Neuronal stem cell (in vitro differentiated cells): Measurements from ENCODE around the gene MIOS.

Experiments
- DNase-seq: peaks from one replicate; pipeline ENCODE4 v3.0.0-alpha.2; 2013; ENCODE audit warnings: low spot score
- H2AFZ ChIP-seq: one replicate; pipeline ENCODE4 v1.6.1; 2013; ENCODE audit warnings: mild to moderate bottlenecking, low read length, inconsistent platforms
- H2AK5ac ChIP-seq: 2 replicates; pipeline ENCODE4 v1.6.1; 2013; ENCODE audit warnings: low read depth, mild to moderate bottlenecking, inconsistent platforms, low read length, moderate library complexity, mixed read lengths
- H2BK120ac ChIP-seq: 2 replicates; pipeline ENCODE4 v1.6.1; 2013; ENCODE audit warnings: low read depth, mild to moderate bottlenecking, inconsistent platforms, low read length, moderate library complexity, mixed read lengths
- H2BK12ac ChIP-seq: one replicate; pipeline ENCODE4 v1.6.1; 2013; ENCODE audit warnings: low read length, inconsistent platforms
- H2BK15ac ChIP-seq: 2 replicates; pipeline ENCODE4 v1.6.1; 2013; ENCODE audit warnings: mild to moderate bottlenecking, low read length, inconsistent platforms, mixed read lengths
- H2BK5ac ChIP-seq: one replicate; pipeline ENCODE4 v1.6.1; 2013; ENCODE audit warnings: inconsistent platforms, mild to moderate bottlenecking, low read length, moderate library complexity
- H3K14ac ChIP-seq: one replicate; pipeline ENCODE4 v1.6.1; 2013; ENCODE audit warnings: low read length, inconsistent platforms
- H3K18ac ChIP-seq: 2 replicates; pipeline ENCODE4 v1.6.1; 2013; ENCODE audit warnings: low read length, inconsistent platforms
- H3K23ac ChIP-seq: 2 replicates; pipeline ENCODE4 v1.6.1; 2013; ENCODE audit warnings: low read depth, mild to moderate bottlenecking, mixed read lengths, low read length, inconsistent platforms; ENCODE audit not compliant: poor library complexity
- H3K27ac ChIP-seq: replicated peaks from 3 replicates; pipeline ENCODE4 v1.5.1; 2013; ENCODE audit warnings: low read length, inconsistent platforms
- H3K27me3 ChIP-seq, 3 experiments: 2 replicates each; pipeline ENCODE4 v1.6.1; 2013; ENCODE audit warnings: low read length in 3 of 3, mild to moderate bottlenecking in 2 of 3, inconsistent platforms in 1 of 3, low read depth in 1 of 3, mixed read lengths in 1 of 3, moderate library complexity in 1 of 3; ENCODE audit not compliant: control insufficient read depth in 3 of 3, insufficient read depth in 3 of 3
- H3K36me3 ChIP-seq, 2 donors: replicated peaks in 1 of 2; 2 replicates each; pipeline ENCODE4 v1.6.1; 2013; ENCODE audit warnings: low read length in 2 of 2; ENCODE audit not compliant: control insufficient read depth in 2 of 2, insufficient read depth in 2 of 2
- H3K4ac ChIP-seq: 2 replicates; pipeline ENCODE4 v1.6.1; 2013; ENCODE audit warnings: inconsistent platforms, mild to moderate bottlenecking, low read length, moderate library complexity
- H3K4me1 ChIP-seq, 2 donors: 1 replicate in 1 of 2; 2 replicates in 1 of 2; pipeline ENCODE4 v1.6.1; 2013; ENCODE audit warnings: low read length in 2 of 2, low read depth in 1 of 2; ENCODE audit not compliant: control insufficient read depth in 2 of 2, insufficient read depth in 1 of 2
- H3K4me2 ChIP-seq: one replicate; pipeline ENCODE4 v1.6.1; 2013; ENCODE audit warnings: mild to moderate bottlenecking, low read length, inconsistent platforms; ENCODE audit not compliant: insufficient read depth, poor library complexity, severe bottlenecking
- H3K4me3 ChIP-seq, 2 donors: 2 replicates each; pipeline ENCODE4 v1.5.1; 2013; ENCODE audit warnings: low read length in 2 of 2, mild to moderate bottlenecking in 2 of 2, inconsistent platforms in 1 of 2, moderate library complexity in 1 of 2
- H3K79me1 ChIP-seq: one replicate; pipeline ENCODE4 v1.6.1; 2013; ENCODE audit warnings: low read depth, mild to moderate bottlenecking, inconsistent platforms, low read length, moderate library complexity
- H3K9ac ChIP-seq: one replicate; pipeline ENCODE4 v1.6.1; 2013; ENCODE audit warnings: mild to moderate bottlenecking, low read depth, low read length, inconsistent platforms; ENCODE audit not compliant: poor library complexity
- H3K9me3 ChIP-seq, 2 donors: replicated peaks in 1 of 2; 2 replicates each; pipeline versions ENCODE3 to v1.6.1; 2013; ENCODE audit warnings: low read length in 2 of 2, mild to moderate bottlenecking in 2 of 2, inconsistent platforms in 1 of 2, low read depth in 1 of 2, mixed read lengths in 1 of 2, moderate library complexity in 1 of 2; ENCODE audit not compliant: control insufficient read depth in 2 of 2, insufficient read depth in 1 of 2
- H4K8ac ChIP-seq: one replicate; pipeline ENCODE4 v1.6.1; 2013; ENCODE audit warnings: low read depth, mild to moderate bottlenecking, inconsistent platforms, low read length, moderate library complexity
- H4K91ac ChIP-seq: one replicate; pipeline ENCODE4 v1.6.1; 2013; ENCODE audit warnings: low read length, low read depth, mild to moderate bottlenecking, inconsistent platforms; ENCODE audit not compliant: poor library complexity
- WGBS, 2 donors: extraction: QIAGEN DNeasy Blood & Tissue Kit; methylation state at CpG; one replicate each; pipeline ENCODE4 v1.1.7; 2013; ENCODE audit warnings: missing lambda C conversion rate in 2 of 2, mixed read lengths in 1 of 2; ENCODE audit not compliant: insufficient read length in 2 of 2, insufficient replicate concordance in 1 of 2; ENCODE audit errors: extremely low coverage in 2 of 2; 5-methylcytosine and 5-hydroxymethylcytosine counted together

The MIOS gene

GRCh38 chr7:7579638-7580037 lies 13.0 kb downstream of the MIOS start:
- no peak overlapping the region for H3K27ac ChIP-seq
- H3K9me3 ChIP-seq, result no peaks in the 10 kb centered on the region
- H2AFZ ChIP-seq, result no peak overlapping the region
- H3K4me3 ChIP-seq, result no peak overlapping the region
- H3K4me2 ChIP-seq, result no peak overlapping the region
- H3K18ac ChIP-seq, result no peak overlapping the region
- no peaks in the 10 kb centered on the region for H3K27me3 ChIP-seq
- H4K8ac ChIP-seq, result no peak overlapping the region
- no peak overlapping the region for H2BK12ac ChIP-seq
- H3K79me1 ChIP-seq, result no peaks in the 10 kb centered on the region
- no peak overlapping the region for H3K4ac ChIP-seq
- H3K9ac ChIP-seq, result no peak overlapping the region
- no peak overlapping the region for H3K14ac ChIP-seq
- H2BK15ac ChIP-seq, result no peak overlapping the region
- no peak overlapping the region for H2AK5ac ChIP-seq
- no peak for DNase-seq
- H2BK120ac ChIP-seq, result no peak overlapping the region
- no CpG with 5 or more reads among the region's 3 CpGs for WGBS, 2 donors
- peaks cover 0 to 5% of the 10 kb centered on the region in 2 donors for H3K4me1 ChIP-seq
- H3K36me3 ChIP-seq, result peaks cover 0 to 61% of the 10 kb centered on the region in 2 donors
- H2BK5ac ChIP-seq, result no peak overlapping the region
- H3K23ac ChIP-seq, result no peak overlapping the region
- H4K91ac ChIP-seq, result no peak overlapping the region

GRCh38 chr7:7581531-7582179 lies 15.0 kb downstream of the MIOS start:
- no peak overlapping the region for H2AFZ ChIP-seq
- H2BK15ac ChIP-seq, result no peak overlapping the region
- DNase-seq, result peak; percentile 9
- H3K23ac ChIP-seq, result no peak overlapping the region
- no peak overlapping the region for H3K14ac ChIP-seq
- no peak overlapping the region for H3K27ac ChIP-seq
- no CpG with 5 or more reads among the region's 10 CpGs for whole genome bisulfite sequencing, 2 donors
- no peak overlapping the region for H3K18ac ChIP-seq
- no peaks in the 10 kb centered on the region for H3K9me3 ChIP-seq
- no peak overlapping the region for H2BK5ac ChIP-seq
- no peak overlapping the region for H3K4me3 ChIP-seq
- H3K9ac ChIP-seq, result no peak overlapping the region
- no peak overlapping the region for H2AK5ac ChIP-seq
- H2BK12ac ChIP-seq, result no peak overlapping the region
- H3K79me1 ChIP-seq, result no peaks in the 10 kb centered on the region
- no peak overlapping the region for H3K4me2 ChIP-seq
- H3K36me3 ChIP-seq, result peaks cover 0 to 48% of the 10 kb centered on the region in 2 donors
- no peak overlapping the region for H3K4ac ChIP-seq
- no peaks in the 10 kb centered on the region for H3K27me3 ChIP-seq
- peaks cover 0 to 5% of the 10 kb centered on the region in 2 donors for H3K4me1 ChIP-seq
- no peak overlapping the region for H4K91ac ChIP-seq
- H4K8ac ChIP-seq, result no peak overlapping the region
- no peak overlapping the region for H2BK120ac ChIP-seq

DNA sequence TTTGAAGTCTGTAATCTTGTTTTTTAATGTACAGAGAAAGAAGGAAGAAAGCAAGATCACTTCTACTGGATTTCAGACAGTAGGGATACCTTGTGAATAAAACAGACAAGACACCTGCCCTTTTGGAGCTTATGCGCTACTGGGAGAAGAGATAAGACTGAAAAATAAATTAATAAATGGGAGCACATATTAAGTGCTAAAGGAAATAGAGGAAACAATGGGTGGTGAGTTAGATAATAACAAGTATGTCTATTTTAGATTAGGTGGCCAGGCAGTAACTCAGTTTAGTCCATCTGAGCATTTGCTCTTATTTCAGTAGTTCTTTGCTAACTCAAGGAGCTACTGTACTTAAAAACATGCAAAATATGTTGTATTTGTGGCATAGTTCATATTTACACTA lies 15.9 kb downstream of the MIOS start:
- Histone ChIP-seq H4K91ac (no peak overlapping the region), H3K27me3 (no peaks in the 10 kb centered on the region), H2BK120ac (no peak overlapping the region), H3K27ac (no peak overlapping the region), H2AK5ac (no peak overlapping the region), H4K8ac (no peak overlapping the region), H3K14ac (no peak overlapping the region), H3K9me3 (no peaks in the 10 kb centered on the region), H2AFZ (no peak overlapping the region), H3K4me3 (no peak overlapping the region), H2BK15ac (no peak overlapping the region), H3K79me1 (no peaks in the 10 kb centered on the region), H3K9ac (no peak overlapping the region), H2BK5ac (no peak overlapping the region), H3K23ac (no peak overlapping the region), H3K18ac (no peak overlapping the region), H3K4me1 (peaks cover 0 to 5% of the 10 kb centered on the region in 2 donors), H3K36me3 (peaks cover 0 to 44% of the 10 kb centered on the region in 2 donors), H3K4ac (no peak overlapping the region), H2BK12ac (no peak overlapping the region), H3K4me2 (no peak overlapping the region)
- DNase-seq, result no peak
- no CpG with 5 or more reads among the region's 1 CpG for WGBS, 2 donors

DNA sequence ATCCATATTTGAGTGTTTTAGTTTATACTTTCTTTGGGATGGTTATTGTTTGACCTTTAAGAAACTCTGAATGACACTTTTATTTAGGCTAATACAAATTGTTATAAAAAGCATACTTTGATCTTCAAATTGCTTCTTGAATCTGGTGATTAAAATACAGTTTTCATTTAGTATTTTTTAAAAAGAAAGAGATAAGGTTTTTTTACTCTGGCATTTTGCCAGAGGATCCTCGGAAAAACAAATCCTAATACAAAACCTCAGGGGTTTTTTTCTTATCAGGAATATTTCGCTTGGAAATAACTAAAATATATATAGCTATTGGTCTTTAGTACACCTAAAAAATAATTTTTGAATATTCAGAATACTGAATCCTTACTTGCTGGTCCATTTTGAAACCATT lies 17.0 kb downstream of the MIOS start:
- no peak overlapping the region for H3K14ac ChIP-seq
- H2AK5ac ChIP-seq, result no peak overlapping the region
- H3K27ac ChIP-seq, result no peak overlapping the region
- H4K8ac ChIP-seq, result no peak overlapping the region
- no peak overlapping the region for H4K91ac ChIP-seq
- no peak for DNase-seq
- no peak overlapping the region for H2BK12ac ChIP-seq
- no peaks in the 10 kb centered on the region for H3K27me3 ChIP-seq
- no peak overlapping the region for H3K4ac ChIP-seq
- H3K79me1 ChIP-seq, result no peaks in the 10 kb centered on the region
- no peak overlapping the region for H3K18ac ChIP-seq
- H3K23ac ChIP-seq, result no peak overlapping the region
- H2BK120ac ChIP-seq, result no peak overlapping the region
- no peaks in the 10 kb centered on the region for H3K9me3 ChIP-seq
- H3K36me3 ChIP-seq, result peaks cover 0 to 40% of the 10 kb centered on the region in 2 donors
- H3K4me3 ChIP-seq, result no peak overlapping the region
- WGBS, 2 donors, result no CpG with 5 or more reads among the region's 2 CpGs
- H2BK15ac ChIP-seq, result no peak overlapping the region
- H3K4me1 ChIP-seq, result peaks cover 0 to 5% of the 10 kb centered on the region in 2 donors
- H3K9ac ChIP-seq, result no peak overlapping the region
- H2AFZ ChIP-seq, result no peak overlapping the region
- no peak overlapping the region for H2BK5ac ChIP-seq
- no peak overlapping the region for H3K4me2 ChIP-seq
